ENCODE results near the gene ARFGEF3. TPM values are rescaled to one million over a fixed set of nuclear protein-coding genes. Genes with fewer than 3 reads are reported as not detected.

Gene ARFGEF3
- total RNA-seq, 1 donor from 2014 or later: 0.08 TPM

DNA sequence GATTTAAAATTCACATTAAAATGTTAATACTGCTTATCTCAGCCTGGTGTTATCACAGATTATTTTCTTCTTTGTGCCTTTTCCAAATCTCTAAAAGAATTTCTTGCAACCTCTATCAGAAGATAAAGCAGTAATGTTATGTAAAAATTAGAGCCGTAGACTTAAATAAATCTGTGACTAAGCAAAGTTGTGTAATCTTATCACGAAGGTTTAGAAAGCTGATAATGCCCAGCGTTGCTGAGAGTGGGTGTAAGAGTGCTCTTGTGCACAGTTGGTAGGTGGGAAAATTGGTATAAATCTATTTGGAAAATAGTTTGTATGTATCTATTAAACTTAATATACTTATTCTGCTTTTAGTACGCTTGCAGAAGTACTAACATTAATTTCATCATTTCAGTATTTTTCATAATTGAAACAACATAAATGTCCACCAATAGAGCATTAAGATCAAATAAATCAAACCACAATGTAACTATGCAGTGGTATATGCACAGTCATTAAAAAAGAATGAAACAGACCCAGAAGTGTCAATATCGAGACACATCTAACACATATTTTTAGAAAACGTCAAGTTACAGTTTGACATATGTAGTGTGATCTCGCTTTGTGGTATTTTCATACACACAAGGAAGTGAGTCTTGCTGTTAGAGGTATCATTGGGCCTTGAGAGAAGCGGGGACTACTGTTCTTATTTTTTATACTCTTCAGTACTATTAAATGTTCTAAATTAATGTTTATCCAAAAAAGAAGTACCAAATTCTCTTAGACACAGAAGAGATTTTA, 111.0 kb downstream of the ARFGEF3 start:
- no peak for DNase-seq (ENCODE audit: extremely low spot score, unreplicated experiment)

GRCh38 chr6:138275976-138276375, 114.2 kb downstream of the ARFGEF3 start:
- no peak overlapping the region for H3K27ac Mint-ChIP-seq (ENCODE audit: unreplicated experiment)
- H3K4me1 Mint-ChIP-seq (ENCODE audit: unreplicated experiment): no peaks in the 10 kb centered on the region
- no peaks in the 10 kb centered on the region for H3K36me3 Mint-ChIP-seq (ENCODE audit: unreplicated experiment)
- no peaks in the 10 kb centered on the region for H3K9me3 Mint-ChIP-seq (ENCODE audit: unreplicated experiment)
- no peak overlapping the region for H3K4me3 Mint-ChIP-seq (ENCODE audit: unreplicated experiment)
- DNase-seq (ENCODE audit: extremely low spot score, unreplicated experiment): no peak
- H3K27me3 Mint-ChIP-seq (ENCODE audit: unreplicated experiment): no peaks in the 10 kb centered on the region
- TF ChIP-seq CTCF (IDR thresholded peaks at IDR 0.05): no peak

More for the DNA sequence above, 111.0 kb downstream of the ARFGEF3 start:
- Mint-ChIP-seq H3K27me3 (ENCODE audit: unreplicated experiment) (peaks cover 6% of the 10 kb centered on the region), H3K4me1 (ENCODE audit: unreplicated experiment) (no peaks in the 10 kb centered on the region), H3K27ac (ENCODE audit: unreplicated experiment) (no peak overlapping the region), H3K36me3 (ENCODE audit: unreplicated experiment) (no peaks in the 10 kb centered on the region), H3K4me3 (ENCODE audit: unreplicated experiment) (no peak overlapping the region), H3K9me3 (ENCODE audit: unreplicated experiment) (no peaks in the 10 kb centered on the region)
- no peak for TF ChIP-seq CTCF (IDR thresholded peaks at IDR 0.05)

- Mint-ChIP-seq H3K36me3 (ENCODE audit: unreplicated experiment) (no peaks in the 10 kb centered on the region), H3K27ac (ENCODE audit: unreplicated experiment) (no peak overlapping the region), H3K27me3 (ENCODE audit: unreplicated experiment) (no peaks in the 10 kb centered on the region), H3K4me3 (ENCODE audit: unreplicated experiment) (no peak overlapping the region), H3K4me1 (ENCODE audit: unreplicated experiment) (no peaks in the 10 kb centered on the region), H3K9me3 (ENCODE audit: unreplicated experiment) (no peaks in the 10 kb centered on the region)
- no peak for TF ChIP-seq CTCF (IDR thresholded peaks at IDR 0.05)
- peak; percentile 59 for DNase-seq (ENCODE audit: extremely low spot score, unreplicated experiment)
Measured at GRCh38 chr6:138277835-138278234, 116.1 kb downstream of the ARFGEF3 start.

DNA sequence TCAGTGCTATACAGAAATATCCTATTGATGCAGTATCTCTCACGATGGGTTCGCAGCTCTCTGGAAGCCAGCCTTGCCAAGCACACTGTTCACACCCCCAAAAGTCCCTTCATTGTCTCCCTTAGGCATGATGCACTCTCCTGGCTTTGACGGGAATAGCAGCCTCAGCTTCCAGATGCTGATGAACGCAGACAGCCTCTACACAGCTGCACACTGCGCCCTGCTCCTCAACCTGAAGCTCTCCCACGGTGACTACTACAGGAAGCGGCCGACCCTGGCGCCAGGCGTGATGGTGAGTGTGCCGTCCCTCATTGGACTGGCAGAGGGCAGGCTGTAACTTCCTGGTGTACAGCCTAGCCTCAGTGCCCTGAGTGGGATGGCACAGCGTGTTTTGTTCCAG, 116.6 kb downstream of the ARFGEF3 start:
- no peaks in the 10 kb centered on the region for H3K36me3 Mint-ChIP-seq (ENCODE audit: unreplicated experiment)
- H3K27me3 Mint-ChIP-seq (ENCODE audit: unreplicated experiment): no peaks in the 10 kb centered on the region
- peak; percentile 80 for DNase-seq (ENCODE audit: extremely low spot score, unreplicated experiment)
- no peak for TF ChIP-seq CTCF (IDR thresholded peaks at IDR 0.05)
- H3K4me1 Mint-ChIP-seq (ENCODE audit: unreplicated experiment): no peaks in the 10 kb centered on the region
- no peak overlapping the region for H3K4me3 Mint-ChIP-seq (ENCODE audit: unreplicated experiment)
- no peaks in the 10 kb centered on the region for H3K9me3 Mint-ChIP-seq (ENCODE audit: unreplicated experiment)
- no peak overlapping the region for H3K27ac Mint-ChIP-seq (ENCODE audit: unreplicated experiment)

DNA sequence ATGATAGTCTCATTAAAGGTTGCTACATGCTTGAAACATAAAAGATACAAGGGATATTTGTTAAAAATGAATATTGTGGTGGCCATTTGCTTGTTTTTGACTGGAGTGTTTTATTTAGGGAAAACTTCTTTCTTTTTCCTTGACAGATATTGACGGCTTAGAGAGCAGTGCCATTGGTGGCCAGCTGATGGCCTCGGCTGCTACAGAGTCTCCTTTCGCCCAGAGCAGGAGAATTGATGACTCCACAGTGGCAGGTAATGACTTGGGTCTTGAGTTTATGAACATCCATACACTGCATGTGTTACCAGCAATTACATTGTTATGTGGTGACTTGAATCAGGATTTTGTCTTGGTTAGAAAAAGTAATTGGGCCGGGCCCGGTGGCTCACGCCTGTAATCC, 124.1 kb downstream of the ARFGEF3 start:
- no peak for DNase-seq (ENCODE audit: extremely low spot score, unreplicated experiment)
- no peak for TF ChIP-seq CTCF (IDR thresholded peaks at IDR 0.05)
- H3K36me3 Mint-ChIP-seq (ENCODE audit: unreplicated experiment): no peaks in the 10 kb centered on the region
- H3K9me3 Mint-ChIP-seq (ENCODE audit: unreplicated experiment): no peaks in the 10 kb centered on the region
- H3K4me3 Mint-ChIP-seq (ENCODE audit: unreplicated experiment): no peak overlapping the region
- H3K27me3 Mint-ChIP-seq (ENCODE audit: unreplicated experiment): no peaks in the 10 kb centered on the region
- H3K4me1 Mint-ChIP-seq (ENCODE audit: unreplicated experiment): peaks cover 2% of the 10 kb centered on the region
- H3K27ac Mint-ChIP-seq (ENCODE audit: unreplicated experiment): no peak overlapping the region

Data from osteocyte (in vitro differentiated cells).